Fibroblast of lung (primary cell): ENCODE results near the gene CDHR4.

Experiments used
- EZH2 ChIP-seq: IDR thresholded peaks from 2 replicates; pipeline ENCODE4 v1.5.1; 2012; ENCODE audit warnings: low read length, control low read depth, mild to moderate bottlenecking; ENCODE audit errors: missing control alignments
- TF ChIP-seq, protein P1 (sequence below), 2 donors: IDR thresholded peaks in 1 of 2; conservative IDR thresholded peaks in 1 of 2; 1 replicate in 1 of 2; 2 replicates in 1 of 2; pipeline ENCODE4 v1.5.1; 2011 to 2012; ENCODE audit warnings: low read length in 2 of 2, control low read depth in 1 of 2, inconsistent platforms in 1 of 2, low read depth in 1 of 2, mild to moderate bottlenecking in 1 of 2

DNA sequence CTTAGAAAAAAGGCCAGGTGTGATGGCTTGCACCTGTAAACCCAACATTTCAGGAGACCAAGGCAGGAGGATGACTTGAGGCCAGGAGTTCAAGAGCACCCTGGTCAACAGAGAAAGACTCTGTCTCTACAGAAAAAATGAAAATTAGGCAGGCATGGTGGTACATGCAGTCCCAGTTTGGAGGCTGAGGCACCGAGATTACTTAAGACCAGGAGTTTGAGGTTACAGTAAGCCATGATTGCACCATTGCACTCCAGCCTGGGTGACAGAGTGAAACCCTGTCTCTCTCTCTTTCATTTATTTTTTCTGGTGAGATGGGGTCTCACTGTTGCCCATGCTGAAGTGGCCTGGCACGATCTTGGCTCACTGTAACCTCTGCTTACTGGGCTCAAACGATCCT, 38.0 kb downstream of the CDHR4 start:
- TF ChIP-seq, protein P1, sequence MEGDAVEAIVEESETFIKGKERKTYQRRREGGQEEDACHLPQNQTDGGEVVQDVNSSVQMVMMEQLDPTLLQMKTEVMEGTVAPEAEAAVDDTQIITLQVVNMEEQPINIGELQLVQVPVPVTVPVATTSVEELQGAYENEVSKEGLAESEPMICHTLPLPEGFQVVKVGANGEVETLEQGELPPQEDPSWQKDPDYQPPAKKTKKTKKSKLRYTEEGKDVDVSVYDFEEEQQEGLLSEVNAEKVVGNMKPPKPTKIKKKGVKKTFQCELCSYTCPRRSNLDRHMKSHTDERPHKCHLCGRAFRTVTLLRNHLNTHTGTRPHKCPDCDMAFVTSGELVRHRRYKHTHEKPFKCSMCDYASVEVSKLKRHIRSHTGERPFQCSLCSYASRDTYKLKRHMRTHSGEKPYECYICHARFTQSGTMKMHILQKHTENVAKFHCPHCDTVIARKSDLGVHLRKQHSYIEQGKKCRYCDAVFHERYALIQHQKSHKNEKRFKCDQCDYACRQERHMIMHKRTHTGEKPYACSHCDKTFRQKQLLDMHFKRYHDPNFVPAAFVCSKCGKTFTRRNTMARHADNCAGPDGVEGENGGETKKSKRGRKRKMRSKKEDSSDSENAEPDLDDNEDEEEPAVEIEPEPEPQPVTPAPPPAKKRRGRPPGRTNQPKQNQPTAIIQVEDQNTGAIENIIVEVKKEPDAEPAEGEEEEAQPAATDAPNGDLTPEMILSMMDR (conservative IDR thresholded peaks at IDR 0.05 in 1 of 2, IDR thresholded peaks at IDR 0.05 in 1 of 2; ENCODE audit: low read depth in 1 of 2, low read length in 2 of 2): no peak
- no peak for TF ChIP-seq EZH2
